ENCODE measurements around the gene ALDH6A1. TPM values are rescaled to one million over a fixed set of nuclear protein-coding genes. Genes with fewer than 3 reads are reported as not detected.

The ALDH6A1 gene
- total and polyA plus RNA-seq, 2 of the 13 experiments (the other 11 are each of a cell fraction or from before 2014, with no cell fraction given): 26.9 to 49.9 TPM

DNA sequence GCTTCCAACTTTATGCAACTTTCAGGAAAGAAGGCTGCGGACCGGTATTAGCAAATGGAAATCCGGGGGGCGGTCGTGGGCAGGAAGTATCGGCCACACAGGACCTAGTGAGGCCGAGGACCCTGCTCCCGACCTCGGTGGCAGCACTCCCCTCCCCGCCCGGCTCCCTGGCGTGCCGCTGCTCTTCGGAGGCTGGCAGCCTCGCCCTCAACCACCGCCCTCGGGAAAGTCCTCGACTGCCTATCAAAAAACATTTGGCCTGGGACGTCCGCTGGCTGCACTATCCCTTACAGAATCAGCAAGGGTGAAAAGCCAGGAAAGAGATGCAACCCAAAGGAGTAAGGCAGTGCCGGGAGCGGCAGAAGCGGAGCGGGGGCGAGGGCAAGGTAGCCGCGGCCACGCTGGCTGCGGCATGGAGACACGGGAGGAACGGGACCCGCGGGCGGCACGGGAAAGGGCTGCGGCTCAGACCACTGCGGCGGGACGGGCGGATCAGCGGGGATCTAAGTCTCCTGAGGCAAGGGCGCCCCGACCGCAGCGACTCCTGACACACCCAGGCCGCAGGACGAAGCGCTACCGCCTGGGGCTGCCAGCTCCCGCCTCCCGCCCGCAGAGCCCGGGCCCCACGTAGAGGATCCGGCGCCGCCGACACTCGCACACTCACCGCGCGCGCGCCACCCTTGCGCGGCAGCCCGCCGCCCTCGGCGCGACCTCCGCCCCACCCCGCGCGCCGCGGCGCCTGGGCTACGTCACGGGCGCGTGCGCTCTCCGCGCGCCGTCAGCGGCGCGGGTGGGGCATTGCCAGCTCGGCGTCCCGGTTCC, 65.5 kb downstream of the ALDH6A1 start, which contains the start of the genes BBOF1 and ENTPD5 (continued):
- TF ChIP-seq, protein P1, sequence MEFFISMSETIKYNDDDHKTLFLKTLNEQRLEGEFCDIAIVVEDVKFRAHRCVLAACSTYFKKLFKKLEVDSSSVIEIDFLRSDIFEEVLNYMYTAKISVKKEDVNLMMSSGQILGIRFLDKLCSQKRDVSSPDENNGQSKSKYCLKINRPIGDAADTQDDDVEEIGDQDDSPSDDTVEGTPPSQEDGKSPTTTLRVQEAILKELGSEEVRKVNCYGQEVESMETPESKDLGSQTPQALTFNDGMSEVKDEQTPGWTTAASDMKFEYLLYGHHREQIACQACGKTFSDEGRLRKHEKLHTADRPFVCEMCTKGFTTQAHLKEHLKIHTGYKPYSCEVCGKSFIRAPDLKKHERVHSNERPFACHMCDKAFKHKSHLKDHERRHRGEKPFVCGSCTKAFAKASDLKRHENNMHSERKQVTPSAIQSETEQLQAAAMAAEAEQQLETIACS (CRISPR knock-in tag; IDR thresholded peaks at IDR 0.05): peak; percentile 78
- TF ChIP-seq EED (CRISPR knock-in tag; IDR thresholded peaks at IDR 0.05) (no peak), KDM5A (IDR thresholded peaks at IDR 0.05; ENCODE audit: borderline replicate concordance, low read length) (peak; percentile 46; the same call in 1 of the 2 replicates), AKNA (CRISPR knock-in tag; IDR thresholded peaks at IDR 0.05; ENCODE audit: borderline replicate concordance) (peak; percentile 5; the same call in 1 of the 2 replicates), PBX3 (CRISPR knock-in tag; IDR thresholded peaks at IDR 0.05; ENCODE audit: borderline replicate concordance) (no peak), SMAD3 (CRISPR knock-in tag; IDR thresholded peaks at IDR 0.05) (no peak), ZBTB3 (CRISPR knock-in tag; IDR thresholded peaks at IDR 0.05; ENCODE audit: borderline replicate concordance, low read depth) (no peak), GZF1 (CRISPR knock-in tag; IDR thresholded peaks at IDR 0.05) (no peak), ZNF775 (CRISPR knock-in tag; IDR thresholded peaks at IDR 0.05; ENCODE audit: borderline replicate concordance) (no peak), ZNF18 (CRISPR knock-in tag; IDR thresholded peaks at IDR 0.05; ENCODE audit: insufficient replicate concordance) (peak; percentile 92), ATRX (CRISPR knock-in tag; IDR thresholded peaks at IDR 0.05; ENCODE audit: borderline replicate concordance) (no peak), NFE2 (CRISPR knock-in tag; IDR thresholded peaks at IDR 0.05) (no peak), ZNF660 (CRISPR knock-in tag; IDR thresholded peaks at IDR 0.05; ENCODE audit: borderline replicate concordance, low read depth) (no peak), ZNF354B (CRISPR knock-in tag; IDR thresholded peaks at IDR 0.05) (no peak), KDM2A (CRISPR knock-in tag; IDR thresholded peaks at IDR 0.05; ENCODE audit: borderline replicate concordance, low read depth) (peak; percentile 31), ARNT2 (CRISPR knock-in tag; IDR thresholded peaks at IDR 0.05; ENCODE audit: low read depth) (no peak; the same call in 1 of the 2 replicates), NFKBIZ (CRISPR knock-in tag; IDR thresholded peaks at IDR 0.05) (peak; percentile 26; the same call in 1 of the 2 replicates), MXD4 (CRISPR knock-in tag; IDR thresholded peaks at IDR 0.05) (no peak)

All from HepG2 (cell line).